Transverse colon (tissue), 4 donors: ENCODE results near the gene PRR30. TPM values are rescaled to one million over a fixed set of nuclear protein-coding genes. Genes with fewer than 3 reads are reported as not detected.
"Not testable (repeated sequence)": the region's sequence is repeated elsewhere in the genome, so short reads cannot be mapped to it uniquely, and the experiment has no call there.

Experiments used
- DNase-seq: peaks from one replicate; pipeline ENCODE4 v3.0.0-alpha.2; 2019
- H3K27ac ChIP-seq, 4 donors: fragments of 200-600 bp; sonication (generic); 2 replicates each; pipeline ENCODE4 v1.5.1; 2016 to 2018; ENCODE audit warnings: inconsistent platforms in 4 of 4
- H3K27me3 ChIP-seq: fragments of 200-600 bp; sonication (generic); 2 replicates; pipeline ENCODE4 v1.5.1; 2017; ENCODE audit warnings: inconsistent platforms
- H3K36me3 ChIP-seq, 4 donors: fragments of 200-600 bp; sonication (generic); 2 replicates each; pipeline ENCODE4 v1.5.1; 2017 to 2019; ENCODE audit warnings: inconsistent platforms in 4 of 4
- H3K4me1 ChIP-seq, 4 donors: fragments of 200-600 bp; sonication (generic); 2 replicates each; pipeline ENCODE4 v1.5.1; 2017 to 2020; ENCODE audit warnings: inconsistent platforms in 4 of 4
- H3K4me3 ChIP-seq, 4 donors: fragments of 200-600 bp; sonication (generic); 1 replicate in 1 of 4; 2 replicates in 3 of 4; pipeline versions ENCODE4 v1.5.1 to v1.6.1; 2017 to 2019; ENCODE audit warnings: inconsistent platforms in 4 of 4
- H3K9me3 ChIP-seq, 2 donors: fragments of 200-600 bp; sonication (generic); 2 replicates each; pipeline ENCODE4 v1.5.1; 2017 to 2019; ENCODE audit warnings: inconsistent platforms in 2 of 2
- CTCF ChIP-seq, 5 experiments: fragments of 200-600 bp in 3 of 5; fragments of 450-650 bp in 2 of 5; sonication (generic) in 3 of 5; IDR thresholded peaks; 1 replicate in 2 of 5; 2 replicates in 3 of 5; pipeline ENCODE4 v1.5.1; 2016 to 2017; ENCODE audit warnings: antibody characterized with exemption in 5 of 5, inconsistent platforms in 3 of 5, mild to moderate bottlenecking in 2 of 5, moderate library complexity in 1 of 5
- EP300 ChIP-seq: sonication (generic); formaldehyde crosslinking; IDR thresholded peaks from one replicate; pipeline ENCODE4 v1.6.1; 2017; ENCODE audit warnings: antibody characterized with exemption, low read depth
- POLR2A ChIP-seq: fragments of 450-650 bp; IDR thresholded peaks from one replicate; pipeline ENCODE4 v1.6.1; 2016; ENCODE audit warnings: antibody characterized with exemption, mild to moderate bottlenecking, moderate library complexity
- POLR2AphosphoS5 ChIP-seq, 3 donors: sonication (generic); formaldehyde crosslinking; IDR thresholded peaks; one replicate each; pipeline ENCODE4 v1.6.1; 2016; ENCODE audit warnings: antibody characterized with exemption in 3 of 3
- WGBS, 2 donors: methylation state at CpG; one replicate each; pipeline ENCODE4 v1.1.5; 2018; ENCODE audit warnings: low coverage in 1 of 2; 5-methylcytosine and 5-hydroxymethylcytosine counted together
- in situ Hi-C, 4 donors: fragments of 200-750 bp; cut with MboI; loops; one replicate each; pipeline versions ENCODE4 v1.15.0 to v1.15.1; 2017; ENCODE audit warnings: low sequenced_read_pairs in 3 of 4, low pct_ligation_motif_present in 1 of 4, low pct_unique_long_range_greater_than_20kb in 1 of 4
- intact Hi-C: fragments of 100-400 bp; cut with DNase I; formaldehyde crosslinking; loops from one replicate; pipeline ENCODE4 v1.15.1; 2023; ENCODE audit warnings: low total_unique reads
- total RNA-seq, 4 donors: library from RNA; depleted of rRNA; stranded (reverse); fragments of >200 nt; gene quantifications; one replicate each; pipeline ENCODE4 v1.1.0, GENCODE V29; 2016

PRR30 gene
- total RNA-seq, 4 donors from 2014 or later, result not detected

- peaks cover 49% of the 10 kb centered on the region for H3K27me3 ChIP-seq
- no peaks in the 10 kb centered on the region for H3K36me3 ChIP-seq
- in situ Hi-C loops, result loop anchor here in 1 of 4 donors (25.0 kb wide), 1 partner anchor 94 kb away; the partner anchor contains the start of genes ATRAID, CAD and SLC5A6
- H3K9me3 ChIP-seq, result no peaks in the 10 kb centered on the region
- TF ChIP-seq POLR2A, result no peak
- TF ChIP-seq EP300, result no peak
- TF ChIP-seq CTCF (IDR thresholded peaks at IDR 0.05), result no peak
- no peak for TF ChIP-seq POLR2AphosphoS5 (IDR thresholded peaks at IDR 0.05)
- no peak within 1 kb of the TSS for H3K27ac ChIP-seq
- WGBS, 2 donors, result 21% methylated on average over 35 of the region's 84 CpGs; no CpG with 5 or more reads in 1 of the 2 donors
- DNase-seq, result peak; percentile 32
- H3K4me3 ChIP-seq, result peak within 1 kb of the TSS in 2 of 4 donors; percentile 35 to 38
- intact Hi-C loops, result no loop called here
- peaks cover 4 to 11% (median 8%) of the 10 kb centered on the region in 4 donors for H3K4me1 ChIP-seq
Observed at GRCh38 chr2:27118525-27119329, 20.5 kb downstream of the PRR30 start, which contains the start of gene CGREF1. TSS of gene CGREF1 (minus strand) at chr2:27119128. CDS start at chr2:27104366, 14,762 bp downstream.

GRCh38 chr2:27117995-27118524 lies 21.1 kb downstream of the PRR30 start:
- H3K36me3 ChIP-seq, result no peaks in the 10 kb centered on the region
- no peak for DNase-seq
- WGBS, 2 donors, result 6 to 63% methylated on average over 2 to 7 of the region's 14 CpGs
- H3K9me3 ChIP-seq, result no peaks in the 10 kb centered on the region
- H3K27ac ChIP-seq, result no peak overlapping the region
- peaks cover 49% of the 10 kb centered on the region for H3K27me3 ChIP-seq
- no peak for TF ChIP-seq EP300
- no peak for TF ChIP-seq CTCF (IDR thresholded peaks at IDR 0.05)
- TF ChIP-seq POLR2AphosphoS5 (IDR thresholded peaks at IDR 0.05), result no peak
- no peak for TF ChIP-seq POLR2A
- in situ Hi-C loops (loop anchor here in 1 of 4 donors (25.0 kb wide), 1 partner anchor 94 kb away; the partner anchor contains the start of genes ATRAID, CAD and SLC5A6), intact Hi-C loops (no loop called here)
- H3K4me1 ChIP-seq, result peaks cover 4 to 8% (median 5%) of the 10 kb centered on the region in 4 donors
- H3K4me3 ChIP-seq, result peak overlapping the region in 2 of 4 donors; percentile 35 to 38

GRCh38 chr2:27115519-27115918 lies 23.7 kb downstream of the PRR30 start:
- DNase-seq, result no peak
- TF ChIP-seq EP300 (no peak), POLR2AphosphoS5 (IDR thresholded peaks at IDR 0.05) (no peak), CTCF (IDR thresholded peaks at IDR 0.05) (no peak), POLR2A (no peak)
- peaks cover 4 to 6% (median 5%) of the 10 kb centered on the region in 4 donors for H3K4me1 ChIP-seq
- H3K27ac ChIP-seq, result no peak overlapping the region
- no peaks in the 10 kb centered on the region for H3K36me3 ChIP-seq
- H3K27me3 ChIP-seq, result peaks cover 42% of the 10 kb centered on the region
- in situ Hi-C loops, result loop anchor here in 1 of 4 donors (25.0 kb wide), 1 partner anchor 97 kb away; the partner anchor contains the start of genes ATRAID, CAD and SLC5A6
- intact Hi-C loops, result no loop called here
- whole genome bisulfite sequencing, 2 donors, result 50 to 62% methylated on average over 2 of the region's 2 CpGs
- no peaks in the 10 kb centered on the region for H3K9me3 ChIP-seq
- H3K4me3 ChIP-seq, result no peak overlapping the region

- H3K9me3 ChIP-seq, DNase-seq, H3K27ac ChIP-seq, H3K4me1 ChIP-seq, H3K36me3 ChIP-seq, H3K4me3 ChIP-seq, intact Hi-C loops, H3K27me3 ChIP-seq: not testable (repeated sequence)
- in situ Hi-C loops, result loop anchor here in 1 of 4 donors (25.0 kb wide), 1 partner anchor 101 kb away; the partner anchor contains the start of genes ATRAID, CAD and SLC5A6
- 93% methylated on average over 38 of the region's 49 CpGs; no CpG with 5 or more reads in 1 of the 2 donors for WGBS, 2 donors
Observed at GRCh38 chr2:27111392-27112078, 27.7 kb downstream of the PRR30 start.

GRCh38 chr2:27110603-27111352 lies 28.4 kb downstream of the PRR30 start:
- in situ Hi-C loops, result loop anchor here in 1 of 4 donors (25.0 kb wide), 1 partner anchor 102 kb away; the partner anchor contains the start of genes ATRAID, CAD and SLC5A6
- H3K36me3 ChIP-seq, H3K27me3 ChIP-seq, H3K9me3 ChIP-seq, DNase-seq, H3K4me3 ChIP-seq, H3K27ac ChIP-seq, H3K4me1 ChIP-seq, intact Hi-C loops: not testable (repeated sequence)
- WGBS, 2 donors, result 79% methylated on average over 24 of the region's 24 CpGs; no CpG with 5 or more reads in 1 of the 2 donors
